GM18951 (cell line): ENCODE measurements around the gene INSL6.

ENCODE experiments used
- POLR2A ChIP-seq: IDR thresholded peaks from 4 replicates; pipeline ENCODE4 v1.6.1; 2011; ENCODE audit warnings: mild to moderate bottlenecking; ENCODE audit not compliant: insufficient read length, insufficient read depth; ENCODE audit errors: extremely low read depth
- in situ Hi-C: fragments of 300-500 bp; cut with MboI; formaldehyde crosslinking; loops from one replicate; pipeline ENCODE4 v1.12.0; 2022; ENCODE audit warnings: low sequenced_read_pairs, mixed read lengths, inconsistent platforms; ENCODE audit not compliant: unreplicated experiment

Gene INSL6, protein sequence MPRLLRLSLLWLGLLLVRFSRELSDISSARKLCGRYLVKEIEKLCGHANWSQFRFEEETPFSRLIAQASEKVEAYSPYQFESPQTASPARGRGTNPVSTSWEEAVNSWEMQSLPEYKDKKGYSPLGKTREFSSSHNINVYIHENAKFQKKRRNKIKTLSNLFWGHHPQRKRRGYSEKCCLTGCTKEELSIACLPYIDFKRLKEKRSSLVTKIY

DNA sequence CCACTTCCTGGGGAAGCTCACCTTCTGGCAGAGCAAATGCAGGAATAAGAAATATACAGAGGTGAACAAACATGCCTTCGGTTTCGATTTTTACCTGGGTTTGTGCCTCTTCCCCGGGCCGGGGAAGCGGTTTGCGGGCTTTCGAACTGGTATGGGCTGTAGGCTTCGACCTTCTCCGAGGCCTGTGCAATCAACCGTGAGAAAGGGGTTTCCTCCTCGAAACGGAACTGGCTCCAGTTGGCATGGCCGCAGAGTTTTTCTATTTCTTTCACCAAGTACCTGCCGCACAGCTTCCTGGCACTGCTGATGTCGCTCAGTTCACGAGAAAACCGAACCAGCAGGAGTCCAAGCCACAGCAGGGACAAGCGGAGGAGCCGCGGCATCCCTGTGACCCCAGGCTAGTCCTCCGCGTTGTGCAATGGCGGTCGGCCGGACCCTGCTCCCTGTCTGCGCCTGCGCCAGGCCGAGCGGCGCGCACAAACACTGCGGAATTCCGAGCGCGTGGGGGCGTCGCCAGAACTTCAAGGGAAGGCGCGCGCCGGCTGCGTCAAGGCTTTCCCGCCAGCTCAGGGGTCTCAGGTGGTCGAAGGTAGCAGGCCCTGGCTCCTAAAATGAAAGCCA is at the start of gene INSL6:
Gene INSL6, minus strand, starts transcription at position 420 of the 621 bp plus-strand sequence. Its CDS starts 37 bp downstream, at position 383.
- in situ Hi-C loops = loop anchor here (10.0 kb wide), 1 partner anchor 409 kb away; no protein-coding TSS in a partner anchor
- no peak for TF ChIP-seq POLR2A

DNA sequence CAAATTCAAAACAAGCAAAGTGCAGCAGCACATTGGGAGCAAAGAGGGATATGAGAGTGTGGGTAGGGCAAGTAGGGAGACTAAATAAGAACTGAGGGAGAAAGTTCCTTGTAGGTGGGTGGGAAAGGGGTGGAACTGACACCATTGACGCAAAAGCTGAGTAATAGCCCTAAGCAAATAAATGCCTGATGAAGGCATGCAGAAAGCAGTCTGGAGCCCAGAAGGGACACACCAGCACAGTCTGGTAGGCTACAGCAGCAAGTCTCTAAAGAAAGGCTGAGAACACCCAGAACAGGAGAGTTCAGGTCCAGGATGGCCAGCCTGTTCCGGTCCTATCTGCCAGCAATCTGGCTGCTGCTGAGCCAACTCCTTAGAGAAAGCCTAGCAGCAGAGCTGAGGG is 45.8 kb upstream of the INSL6 start, which contains the start of gene INSL4:
Gene INSL4, plus strand, starts transcription at position 208 of the 400 bp plus-strand sequence. Its CDS starts 105 bp downstream, at position 313.
- no peak for TF ChIP-seq POLR2A
- in situ Hi-C loops = no loop called here

- TF ChIP-seq POLR2A = no peak
- in situ Hi-C loops = no loop called here
These were observed 45.1 kb upstream of the INSL6 start for GRCh38 chr9:5230554-5230953.

GRCh38 chr9:5205071-5205470 is 19.6 kb upstream of the INSL6 start:
- in situ Hi-C loops = no loop called here
- TF ChIP-seq POLR2A = no peak

GRCh38 chr9:5195463-5195862 is 10.0 kb upstream of the INSL6 start:
- TF ChIP-seq POLR2A = no peak
- in situ Hi-C loops = no loop called here

DNA sequence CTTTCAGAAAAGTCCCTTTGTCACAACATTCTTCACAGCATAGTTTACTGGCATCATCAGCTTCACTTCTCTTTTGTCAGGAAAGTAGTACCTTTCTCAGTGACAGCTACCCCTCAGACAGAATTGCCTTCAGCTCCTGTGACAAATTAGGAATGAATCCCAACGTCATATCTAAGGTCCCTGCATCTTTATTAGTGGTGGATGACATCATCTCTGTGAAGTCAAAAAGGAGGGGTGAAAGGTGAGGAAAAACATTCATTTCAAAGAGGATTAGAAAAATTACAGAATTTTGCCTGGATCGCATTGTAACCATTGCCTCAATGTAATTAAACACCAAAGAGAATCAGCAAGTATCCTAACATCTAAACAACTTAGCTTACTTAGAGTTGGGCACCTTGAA is 7.9 kb upstream of the INSL6 start:
- TF ChIP-seq POLR2A = no peak
- in situ Hi-C loops = no loop called here

DNA sequence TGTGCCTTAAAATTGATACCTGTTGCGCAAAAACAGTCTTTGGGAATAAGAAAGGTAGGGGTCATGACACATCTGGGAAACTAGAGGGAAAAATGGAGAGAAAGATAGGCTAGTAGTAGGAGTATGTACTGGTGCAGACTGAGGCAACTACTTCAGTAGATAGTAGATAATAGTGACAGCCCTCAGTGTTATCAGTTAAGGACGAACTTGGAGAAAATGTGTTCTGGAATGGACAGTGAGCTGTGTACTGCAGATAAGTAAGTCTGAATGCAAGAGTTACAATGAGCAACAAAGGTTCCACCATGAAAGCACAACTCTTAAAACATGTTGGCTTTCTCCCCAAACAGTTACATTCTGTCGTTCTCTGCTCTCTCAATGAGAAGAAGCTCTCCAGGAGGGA is 6.5 kb upstream of the INSL6 start:
- in situ Hi-C loops = no loop called here
- TF ChIP-seq POLR2A = no peak

DNA sequence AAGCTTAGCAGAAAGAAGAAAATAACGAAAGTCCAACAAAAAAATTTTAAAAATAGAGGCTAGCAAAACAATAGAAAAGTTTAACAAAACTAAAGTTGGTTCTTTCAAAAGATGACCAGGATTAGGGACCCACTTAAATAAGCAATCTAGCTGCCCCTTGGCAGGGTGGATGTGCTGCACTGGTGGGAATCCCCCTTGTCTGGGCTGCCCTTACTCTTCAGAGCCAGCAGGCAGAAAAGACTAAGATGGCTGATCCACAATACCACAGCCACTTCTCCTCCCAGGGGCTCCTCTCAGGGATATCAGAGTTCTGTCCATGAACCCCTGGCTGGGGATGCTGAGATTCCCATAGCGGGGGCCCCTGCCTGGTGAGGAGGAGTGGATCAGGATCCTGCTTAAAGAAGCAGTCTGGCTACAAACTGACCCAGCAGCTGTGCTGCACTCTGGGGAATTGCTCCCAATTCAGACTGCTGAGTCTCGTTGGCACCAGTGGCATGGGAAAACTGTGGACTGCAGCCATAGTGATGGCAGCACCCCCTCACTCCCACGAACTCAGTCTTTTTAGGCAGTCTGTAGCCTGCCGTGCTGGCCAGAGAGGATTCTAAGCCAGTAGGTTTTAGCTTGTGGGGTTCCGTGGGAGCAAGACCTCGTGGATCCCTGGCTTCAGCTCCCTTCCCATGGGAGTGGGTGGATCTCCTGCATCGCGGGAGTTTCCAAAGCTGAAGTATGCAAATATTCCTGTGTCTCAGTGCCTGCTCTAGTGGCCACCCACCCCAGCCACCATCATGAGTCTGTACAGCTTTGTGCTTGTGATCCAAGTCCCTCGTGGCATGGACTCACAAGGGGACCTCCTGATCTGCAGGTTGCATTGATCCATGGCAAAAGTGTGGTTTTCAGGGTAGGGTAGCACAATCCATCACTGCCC is 2.9 kb upstream of the INSL6 start:
- in situ Hi-C loops = loop anchor here (10.0 kb wide), 1 partner anchor 406 kb away; no protein-coding TSS in a partner anchor

GRCh38 chr9:5186416-5187169 is 1.2 kb upstream of the INSL6 start:
- TF ChIP-seq POLR2A = no peak
- in situ Hi-C loops = loop anchor here (10.0 kb wide), 1 partner anchor 408 kb away; no protein-coding TSS in a partner anchor

More for the DNA sequence above, 2.9 kb upstream of the INSL6 start:
- TF ChIP-seq POLR2A = no peak

DNA sequence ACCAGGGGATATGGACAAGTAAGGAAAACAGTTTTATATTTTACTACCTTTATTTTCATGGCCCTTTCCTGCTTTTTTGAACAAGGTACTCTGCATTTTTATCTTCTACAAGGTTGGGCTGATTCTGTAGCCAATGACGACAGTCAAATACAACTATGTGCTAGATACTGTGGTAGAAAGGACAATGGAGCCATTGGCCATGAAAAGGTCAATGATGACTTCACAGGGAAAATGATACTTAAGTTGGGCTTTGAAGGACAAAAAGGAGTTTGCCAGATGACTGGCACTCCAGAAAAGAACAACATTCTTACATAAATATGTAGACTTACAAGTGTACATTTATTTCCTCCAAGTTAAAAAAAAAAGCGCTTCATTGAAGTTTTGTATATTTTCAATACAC is 663 bp downstream of the INSL6 start:
- in situ Hi-C loops = loop anchor here (10.0 kb wide), 1 partner anchor 410 kb away; no protein-coding TSS in a partner anchor

DNA sequence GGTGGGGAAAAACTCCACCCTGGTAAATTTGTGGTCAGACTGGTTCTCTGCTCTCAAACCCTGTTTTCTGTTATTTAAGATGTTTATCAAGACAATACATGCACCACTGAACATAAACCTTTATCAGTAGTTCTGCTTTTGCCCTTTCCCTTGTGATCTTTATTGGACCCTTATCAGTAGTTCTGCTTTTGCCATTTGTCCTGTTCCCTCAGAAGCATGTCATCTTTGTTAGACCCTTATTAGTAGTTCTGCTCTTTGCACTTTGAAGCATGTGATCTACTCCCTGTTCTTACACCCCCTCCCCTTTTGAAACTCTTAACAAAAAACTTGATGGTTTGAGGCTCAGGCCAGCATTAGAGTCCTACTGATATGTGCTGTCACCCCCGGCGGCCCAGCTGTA is 4.8 kb downstream of the INSL6 start:
- in situ Hi-C loops = loop anchor here (10.0 kb wide), 1 partner anchor 414 kb away; no protein-coding TSS in a partner anchor

More for the DNA sequence above, 663 bp downstream of the INSL6 start:
- TF ChIP-seq POLR2A = no peak

DNA sequence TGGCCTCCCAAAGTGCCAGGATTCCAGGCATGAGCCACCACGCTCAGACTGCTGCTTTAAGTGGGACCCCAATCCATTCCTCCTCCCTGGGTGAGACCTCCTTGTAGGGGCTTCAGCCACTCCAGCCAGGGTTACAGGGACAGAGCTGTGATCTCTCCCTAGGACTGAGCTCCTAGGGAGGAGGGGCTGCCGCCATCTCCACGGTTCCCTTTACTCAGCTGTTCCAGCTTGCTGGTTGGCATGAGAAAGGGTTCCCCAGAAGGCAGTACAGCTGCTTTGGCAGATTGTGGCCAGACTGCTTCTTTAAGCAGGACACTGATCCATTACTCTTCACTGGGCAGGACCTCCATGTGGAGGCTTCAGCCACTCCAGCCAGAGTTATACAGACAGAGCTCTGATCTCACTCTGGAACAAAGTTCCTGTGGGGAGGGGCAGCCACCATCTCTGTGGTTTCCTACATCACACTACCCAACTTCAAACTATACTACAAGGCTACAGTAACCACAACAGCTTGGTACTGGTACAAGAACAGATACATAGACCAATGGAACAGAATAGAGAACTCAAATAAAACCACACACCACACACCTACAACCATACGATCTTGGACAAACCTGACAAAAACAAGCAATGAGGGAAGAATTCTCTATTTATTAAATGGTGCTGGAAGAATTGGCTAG is 7.2 kb downstream of the INSL6 start:
- no peak for TF ChIP-seq POLR2A
- in situ Hi-C loops = no loop called here
